GM18508 (cell line): ENCODE data around the gene KCNJ2.

Experiments
- ATAC-seq: cut with Tn5 transposase; IDR thresholded peaks from one replicate; pipeline ENCODE4 v1.9.1; 2021; ENCODE audit warnings: moderate number of reproducible peaks; ENCODE audit not compliant: insufficient read depth, unreplicated experiment

KCNJ2 gene

DNA sequence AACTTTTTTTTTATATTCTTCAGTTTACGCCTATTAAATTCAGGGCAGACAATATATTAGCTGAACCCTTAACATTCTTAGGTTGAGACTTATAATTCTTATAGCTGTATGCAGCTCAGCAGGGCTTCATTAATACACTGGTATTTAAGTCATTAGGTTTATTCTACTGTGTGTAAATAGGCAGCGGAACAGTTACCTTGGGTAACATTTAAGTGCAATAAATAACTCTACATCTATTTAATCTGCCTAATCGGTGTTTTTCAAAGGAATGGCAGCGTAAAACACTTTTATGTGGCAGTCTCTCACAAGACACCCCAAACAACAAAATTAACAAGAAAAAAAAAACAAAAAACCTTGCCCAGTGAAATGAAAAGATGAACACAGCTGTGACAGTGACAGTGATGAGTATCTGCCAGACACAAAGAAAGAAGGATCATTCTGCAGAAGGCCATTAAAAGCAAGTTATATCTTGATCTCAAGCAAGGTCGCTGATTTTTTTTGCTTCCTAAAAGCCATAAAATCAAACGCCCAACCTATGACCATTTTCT is 32.6 kb downstream of the KCNJ2 start:
- ATAC-seq = no peak

DNA sequence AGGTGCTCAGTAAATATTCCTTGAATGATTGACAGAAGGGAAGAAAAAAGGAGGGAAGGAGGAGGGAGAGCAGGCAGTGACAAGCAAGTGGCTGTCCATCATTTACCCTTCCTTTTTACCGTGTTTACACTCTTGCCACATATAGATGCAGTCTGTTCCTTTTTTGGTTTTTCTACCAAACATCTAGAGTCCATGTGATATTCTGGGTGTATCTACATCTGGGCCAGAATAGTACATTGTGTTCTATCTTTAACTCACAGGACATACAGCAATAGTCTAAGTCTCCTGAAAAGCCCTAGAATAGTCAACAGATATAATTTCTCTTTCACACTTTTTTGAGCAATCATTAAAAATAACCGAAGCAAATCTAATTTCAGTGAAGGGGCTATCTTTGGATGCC is 33.5 kb downstream of the KCNJ2 start:
- no peak for ATAC-seq

DNA sequence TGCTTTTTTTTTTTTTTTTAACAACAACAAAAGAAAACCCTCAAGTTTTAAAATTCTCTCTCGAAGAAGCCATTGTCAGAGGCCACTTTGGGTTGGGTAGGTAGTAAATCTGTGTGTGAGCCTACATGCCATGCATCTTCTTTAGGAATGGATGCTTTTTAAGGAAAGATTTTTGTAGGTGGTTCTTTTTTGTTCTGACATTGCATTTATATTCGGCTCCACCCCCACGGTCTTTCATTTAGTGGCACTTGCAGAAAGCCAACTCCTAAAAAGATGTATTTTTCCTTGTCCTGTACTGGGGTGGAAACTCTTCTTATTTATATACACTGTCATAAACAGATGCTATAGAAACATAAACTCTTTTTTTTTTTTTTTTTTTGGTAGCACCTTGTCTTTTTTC is 35.1 kb downstream of the KCNJ2 start:
- no peak for ATAC-seq

DNA sequence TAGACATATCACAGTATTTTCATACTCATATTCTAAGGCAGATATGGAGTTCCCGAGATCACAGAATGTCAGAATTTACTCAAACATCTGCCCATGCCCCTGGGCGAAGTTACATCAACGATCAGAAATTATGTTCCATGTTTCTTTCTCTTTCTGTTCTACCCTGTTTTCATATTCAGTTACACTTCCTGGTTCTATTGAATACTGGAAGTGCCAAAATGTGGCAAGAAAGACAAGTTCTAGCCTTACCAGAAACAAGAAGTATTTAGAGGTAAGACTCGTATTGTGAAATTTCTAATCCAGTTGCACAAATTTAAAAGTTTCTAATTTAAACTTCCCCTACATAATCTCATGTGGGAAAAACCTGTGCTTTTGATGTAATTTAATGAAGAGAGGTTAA is 36.1 kb downstream of the KCNJ2 start:
- no peak for ATAC-seq

DNA sequence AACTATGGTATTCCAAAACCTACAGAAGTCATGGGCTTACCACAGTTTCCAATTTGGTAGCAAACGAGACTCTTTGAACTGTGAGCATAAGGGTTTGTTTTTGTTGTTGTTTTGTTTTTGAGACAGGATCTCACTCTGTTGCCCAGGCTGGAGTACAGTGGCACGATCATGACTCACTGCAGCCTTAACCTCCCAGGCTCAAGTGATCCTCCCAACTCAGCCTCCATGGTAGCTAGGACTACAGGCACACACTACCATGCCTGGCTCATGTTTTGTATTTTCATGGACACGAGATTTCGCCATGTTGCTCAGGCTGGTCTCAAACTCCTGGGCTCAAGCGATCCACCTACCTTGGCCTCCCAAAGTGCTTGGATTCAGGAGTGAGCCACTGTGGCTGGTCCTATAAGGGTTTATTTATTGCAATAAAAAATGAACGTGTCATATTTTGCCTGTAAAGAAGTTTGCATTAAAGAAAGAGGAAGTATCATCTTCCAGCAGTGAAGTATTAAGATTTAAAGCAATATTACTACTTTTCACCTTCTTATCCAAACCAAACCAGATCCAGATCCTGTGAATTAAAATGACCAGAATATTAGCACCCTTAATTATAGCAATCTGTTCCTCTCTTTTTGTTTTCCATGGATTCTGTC is 37.2 kb downstream of the KCNJ2 start:
- ATAC-seq = no peak

DNA sequence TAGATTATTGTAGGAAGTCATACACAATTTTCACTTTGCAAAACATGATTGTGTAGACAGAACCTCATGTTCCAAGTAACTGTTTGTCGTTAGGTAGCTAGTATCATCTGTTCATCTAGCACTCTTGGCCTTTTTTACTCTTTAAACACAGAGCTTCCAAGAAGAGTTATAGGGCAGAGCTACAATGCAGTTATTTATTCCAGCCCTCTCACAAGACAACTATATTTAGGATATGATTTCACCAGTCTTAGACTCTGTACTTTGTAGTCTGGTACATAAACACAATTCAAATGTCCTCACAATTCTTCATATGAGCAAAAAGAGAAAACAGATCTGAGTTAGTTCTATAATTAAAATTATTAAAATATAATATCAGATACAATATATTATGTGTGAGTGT is 37.9 kb downstream of the KCNJ2 start:
- ATAC-seq = no peak

DNA sequence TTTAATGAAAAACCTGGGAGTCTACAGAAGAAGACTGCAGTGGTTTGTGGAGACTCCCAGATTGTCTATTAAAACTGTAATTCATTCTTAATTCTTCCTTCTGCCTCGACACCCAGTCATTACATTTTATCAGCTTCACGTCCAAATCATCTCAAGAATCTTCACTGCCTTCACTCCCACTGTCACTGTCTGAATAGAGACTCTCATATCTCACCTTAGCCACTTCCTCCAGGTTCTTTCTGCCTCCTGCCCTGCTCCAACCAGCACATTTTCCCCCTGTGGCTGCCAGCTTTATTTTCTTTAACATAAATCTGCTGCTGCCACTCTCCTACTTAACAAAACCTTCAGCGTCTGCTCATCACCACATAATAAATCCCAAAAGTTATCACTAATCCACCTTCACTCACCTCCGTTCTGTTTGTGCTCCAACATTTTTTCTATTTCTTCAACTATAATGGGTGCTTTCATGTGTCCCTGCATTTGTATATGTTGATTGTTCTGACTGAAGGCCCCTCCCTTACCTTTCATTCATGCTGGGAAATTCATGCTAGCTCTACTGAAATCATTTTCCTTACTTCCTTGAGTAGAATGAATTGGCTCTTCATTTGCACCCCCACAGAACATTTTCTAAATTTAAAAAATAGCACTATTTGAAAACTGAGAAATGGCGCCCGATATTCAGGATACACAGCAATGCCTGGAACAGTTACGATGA is 38.9 kb downstream of the KCNJ2 start:
- no peak for ATAC-seq

DNA sequence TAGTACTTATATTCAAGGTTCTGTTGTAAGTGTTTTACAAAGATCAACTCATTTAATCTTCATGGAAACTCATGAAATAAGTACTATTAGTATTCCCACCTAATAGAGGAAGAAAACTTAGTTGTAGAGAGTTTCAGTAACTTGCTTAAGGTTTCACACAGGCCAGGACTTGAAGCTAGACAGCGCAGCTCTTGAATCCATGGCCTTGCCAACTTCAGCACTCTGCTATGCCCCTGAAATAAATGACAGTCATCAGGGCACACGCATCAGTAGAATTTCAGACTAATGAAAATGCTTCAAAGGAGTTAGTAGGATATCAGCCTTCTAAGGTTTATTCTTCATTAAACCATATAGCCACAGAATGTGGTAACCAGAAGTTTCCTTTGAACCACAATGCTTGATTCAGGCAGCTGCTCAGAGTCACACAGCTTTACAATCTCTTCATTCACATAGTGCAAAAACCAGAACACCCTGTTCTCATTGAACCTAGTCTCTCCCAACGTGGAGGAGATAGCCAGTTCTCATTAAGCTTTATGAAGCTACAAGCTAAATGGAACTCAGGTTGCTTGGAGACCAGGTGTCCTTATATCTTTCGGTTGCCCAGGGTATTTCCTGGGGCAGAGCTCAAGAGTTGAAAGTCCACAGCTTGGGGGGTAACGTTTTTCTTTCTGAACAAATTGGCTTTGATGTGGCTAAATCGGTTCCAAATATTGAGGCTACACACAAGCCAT is 39.7 kb downstream of the KCNJ2 start:
- ATAC-seq = no peak

DNA sequence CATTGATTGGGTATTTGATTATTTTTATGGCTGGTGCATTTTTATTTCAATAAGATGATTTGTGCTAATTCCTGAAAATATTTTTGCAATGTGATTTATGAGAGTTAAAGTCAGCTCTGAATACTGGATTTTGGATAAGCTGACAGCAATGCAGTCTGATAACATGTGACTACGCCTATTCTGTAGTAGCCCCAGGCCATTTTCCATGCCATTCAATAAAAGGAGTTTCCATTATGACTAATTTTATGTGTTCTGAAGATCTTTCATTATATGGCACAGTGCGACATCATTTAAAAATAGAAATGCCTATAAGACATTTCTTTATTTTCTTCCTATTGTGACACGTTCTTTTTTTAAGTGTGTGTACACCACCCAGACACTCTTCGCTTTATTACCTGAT is 46.3 kb downstream of the KCNJ2 start:
- no peak for ATAC-seq

DNA sequence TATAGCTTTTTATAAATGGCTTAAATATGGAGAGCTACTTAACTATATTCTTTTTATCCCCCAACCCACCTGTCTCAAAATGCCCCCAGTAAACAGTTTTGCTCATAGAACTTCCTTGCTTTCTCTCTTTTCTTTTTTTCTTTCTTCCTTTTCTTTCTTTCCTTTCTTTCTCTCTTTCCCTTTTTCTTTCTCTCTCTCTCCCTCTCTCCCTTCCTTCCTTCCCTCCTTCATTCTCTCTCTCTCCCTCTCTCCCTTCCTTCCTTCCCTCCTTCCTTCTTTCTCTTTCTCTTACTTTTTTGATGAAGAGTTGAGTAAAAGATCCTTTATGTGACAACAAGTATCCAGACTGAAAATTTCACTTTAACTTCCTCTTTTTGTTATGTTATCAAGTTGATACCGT is 48.2 kb downstream of the KCNJ2 start:
- no peak for ATAC-seq

DNA sequence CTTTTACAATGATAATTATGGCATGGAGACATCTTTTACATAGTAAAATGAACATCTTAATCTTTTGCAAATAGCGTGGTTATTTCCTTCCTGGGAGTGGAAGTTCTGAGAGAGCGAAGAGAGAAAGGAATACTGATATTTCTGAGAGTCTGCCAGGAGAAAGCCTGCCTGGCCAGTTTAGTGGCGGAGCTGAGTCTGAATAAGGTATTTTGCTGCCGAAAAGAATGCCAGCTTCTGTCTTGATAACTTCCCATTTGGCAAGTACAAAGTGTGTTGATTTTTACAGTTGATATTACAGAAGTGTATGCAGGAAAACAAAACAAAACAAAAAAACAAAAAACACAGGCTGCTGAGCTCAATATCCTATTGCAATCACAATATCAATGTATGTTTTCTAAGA is 55.9 kb downstream of the KCNJ2 start:
- ATAC-seq = no peak
